Adrenal gland (tissue), 12 donors: ENCODE data around the gene AACS. TPM values are rescaled to one million over a fixed set of nuclear protein-coding genes. Genes with fewer than 3 reads are reported as not detected.

Source experiments
- DNase-seq, 7 donors: peaks; one replicate each; pipeline ENCODE4 v3.0.0-alpha.2; 2019 to 2020
- H3K27ac ChIP-seq, 5 donors: fragments of 200-600 bp; sonication (generic) in 4 of 5; 1 replicate in 3 of 5; 2 replicates in 2 of 5; pipeline versions ENCODE4 v1.5.1 to v1.8.0; 2016 to 2020; ENCODE audit warnings: mild to moderate bottlenecking in 1 of 5
- H3K27me3 ChIP-seq: fragments of 200-600 bp; 2 replicates; pipeline ENCODE4 v1.8.0; 2021
- H3K36me3 ChIP-seq, 2 donors: fragments of 200-600 bp; replicated peaks in 1 of 2; 1 replicate in 1 of 2; 2 replicates in 1 of 2; pipeline versions ENCODE4 v1.5.1 to v1.8.0; 2018 to 2022
- H3K4me1 ChIP-seq, 2 donors: fragments of 200-600 bp; replicated peaks in 1 of 2; 1 replicate in 1 of 2; 2 replicates in 1 of 2; pipeline versions ENCODE4 v1.5.1 to v1.8.0; 2018 to 2021
- H3K4me3 ChIP-seq, 4 donors: fragments of 200-600 bp; sonication (generic) in 3 of 4; one replicate each; pipeline ENCODE4 v1.5.1; 2016 to 2018
- H3K9me3 ChIP-seq, 3 donors: fragments of 200-600 bp; sonication (generic) in 1 of 3; replicated peaks in 1 of 3; 1 replicate in 2 of 3; 2 replicates in 1 of 3; pipeline versions ENCODE4 v1.5.1 to v1.8.0; 2016 to 2021
- CTCF ChIP-seq, 6 experiments: fragments of 450-650 bp in 4 of 6; fragments of 200-600 bp in 2 of 6; sonication (generic) in 1 of 6; IDR thresholded peaks; 1 replicate in 5 of 6; 2 replicates in 1 of 6; pipeline versions ENCODE4 v1.5.1 to v1.8.0; 2016 to 2021; ENCODE audit warnings: antibody characterized with exemption in 6 of 6, mild to moderate bottlenecking in 2 of 6, moderate library complexity in 1 of 6
- POLR2A ChIP-seq, 2 donors: fragments of 450-650 bp; IDR thresholded peaks; one replicate each; pipeline ENCODE4 v1.6.1; 2017; ENCODE audit warnings: antibody characterized with exemption in 2 of 2, mild to moderate bottlenecking in 2 of 2, moderate library complexity in 1 of 2
- WGBS, 4 donors: extraction: QIAGEN DNeasy Blood & Tissue Kit in 2 of 4; methylation state at CpG; one replicate each; pipeline versions ENCODE4 v1.1.5 to v1.1.7; 2013 to 2017; 5-methylcytosine and 5-hydroxymethylcytosine counted together
- intact Hi-C, 2 donors: fragments of 100-400 bp; cut with DNase I; formaldehyde crosslinking; loops; one replicate each; pipeline versions ENCODE4 v1.14.1 to v1.15.0; 2022 to 2023
- polyA plus RNA-seq, 3 donors: library from polyadenylated mRNA; stranded (reverse); fragments of 200-250 nt in 2 of 3; fragments of 350-450 nt in 1 of 3; fragmentation: Illumina TruSeq in 1 of 3; extraction: RNeasy Lipid Tissue Mini Kit (QIAGEN cat#74804) in 1 of 3; gene quantifications; one replicate each; pipeline ENCODE4 v1.2.3, GENCODE V29; 2013 to 2014
- total RNA-seq, 9 donors: library from RNA; depleted of rRNA in 4 of 9; stranded (reverse); fragments of >200 nt in 4 of 9; fragments of 120-200 nt in 1 of 9; fragmentation: NEBNext Ultra II Directional in 1 of 9; extraction: Animal tissue kit (Norgen Biotek cat#: 25700) in 1 of 9; gene quantifications; one replicate each; pipeline versions ENCODE4 v1.1.0 to v1.2.4, GENCODE V29; 2013 to 2023
- donor health status: healthy with polysubstance abuse.
- donor health status: Bipolar disorder and iron deficiency.
- donor health status: DM: yes; HTN: yes; CAD: no.
- donor health status: DM: no; HTN: no; CAD: no.
- donor health status: DM: no; HTN: no; CAD: no.
- donor health status: DM: yes; HTN: yes; CAD: no.

AACS gene
- total and polyA plus RNA-seq, 12 donors, result 8.0 to 31.7 (median 15.4) TPM

- Histone ChIP-seq H3K9me3 (no peaks in the 10 kb centered on the region), H3K4me3 (no peak overlapping the region), H3K27me3 (no peaks in the 10 kb centered on the region), H3K27ac (no peak overlapping the region), H3K4me1 (no peaks in the 10 kb centered on the region), H3K36me3 (no peaks in the 10 kb centered on the region)
- no peak for TF ChIP-seq CTCF (IDR thresholded peaks at IDR 0.05)
- intact Hi-C loops, result no loop called here
- DNase-seq, result no peak
These were observed 110.3 kb downstream of the AACS start for GRCh38 chr12:125175576-125175975.

GRCh38 chr12:125178222-125178621 lies 113.0 kb downstream of the AACS start:
- intact Hi-C loops, result no loop called here
- 57 to 67% (median 66%) methylated on average over 2 of the region's 2 CpGs for WGBS, 4 donors
- no peak for DNase-seq
- no peaks in the 10 kb centered on the region for H3K9me3 ChIP-seq
- no peak overlapping the region for H3K4me3 ChIP-seq
- no peak overlapping the region for H3K27ac ChIP-seq
- H3K27me3 ChIP-seq, result peaks cover 6% of the 10 kb centered on the region
- TF ChIP-seq CTCF (IDR thresholded peaks at IDR 0.05) (no peak), POLR2A (IDR thresholded peaks at IDR 0.05) (no peak)
- no peaks in the 10 kb centered on the region for H3K36me3 ChIP-seq
- no peaks in the 10 kb centered on the region for H3K4me1 ChIP-seq

GRCh38 chr12:125180144-125180543 lies 114.9 kb downstream of the AACS start:
- Histone ChIP-seq H3K4me3 (no peak overlapping the region), H3K27me3 (peaks cover 10% of the 10 kb centered on the region), H3K27ac (no peak overlapping the region), H3K9me3 (no peaks in the 10 kb centered on the region), H3K4me1 (no peaks in the 10 kb centered on the region), H3K36me3 (no peaks in the 10 kb centered on the region)
- DNase-seq, result no peak
- intact Hi-C loops, result loop anchor here (5.0 to 10.0 kb wide), 3 partner anchors 222 to 1692 kb away; no protein-coding TSS in a partner anchor
- TF ChIP-seq POLR2A (IDR thresholded peaks at IDR 0.05), result no peak
- WGBS, 4 donors, result 73 to 97% (median 85%) methylated on average over 3 of the region's 3 CpGs

GRCh38 chr12:125181107-125181506 lies 115.9 kb downstream of the AACS start:
- Histone ChIP-seq H3K9me3 (no peaks in the 10 kb centered on the region), H3K27me3 (peaks cover 10% of the 10 kb centered on the region), H3K4me1 (no peaks in the 10 kb centered on the region), H3K4me3 (no peak overlapping the region), H3K27ac (no peak overlapping the region), H3K36me3 (no peaks in the 10 kb centered on the region)
- intact Hi-C loops, result loop anchor here (5.0 to 10.0 kb wide), 3 partner anchors 221 to 1691 kb away; no protein-coding TSS in a partner anchor
- TF ChIP-seq POLR2A (IDR thresholded peaks at IDR 0.05), result no peak
- no peak for TF ChIP-seq CTCF (IDR thresholded peaks at IDR 0.05)
- WGBS, 4 donors, result 44 to 91% (median 85%) methylated on average over 1 of the region's 1 CpG
- no peak for DNase-seq
